Stimulated activated CD8-positive, alpha-beta memory T cell treated with anti-CD3 and anti-CD28 coated beads, Interleukin-15, amount 100 ng/mL, for 1 hour (primary cell): ENCODE results near the gene SLC6A19.
"Not testable (repeated sequence)": the region's sequence is repeated elsewhere in the genome, so short reads cannot be mapped to it uniquely, and the experiment has no call there.

Experiments used
- DNase-seq: peaks from one replicate; pipeline ENCODE4 v3.0.0-alpha.2; 2020; ENCODE audit warnings: low read depth

SLC6A19 gene

DNA sequence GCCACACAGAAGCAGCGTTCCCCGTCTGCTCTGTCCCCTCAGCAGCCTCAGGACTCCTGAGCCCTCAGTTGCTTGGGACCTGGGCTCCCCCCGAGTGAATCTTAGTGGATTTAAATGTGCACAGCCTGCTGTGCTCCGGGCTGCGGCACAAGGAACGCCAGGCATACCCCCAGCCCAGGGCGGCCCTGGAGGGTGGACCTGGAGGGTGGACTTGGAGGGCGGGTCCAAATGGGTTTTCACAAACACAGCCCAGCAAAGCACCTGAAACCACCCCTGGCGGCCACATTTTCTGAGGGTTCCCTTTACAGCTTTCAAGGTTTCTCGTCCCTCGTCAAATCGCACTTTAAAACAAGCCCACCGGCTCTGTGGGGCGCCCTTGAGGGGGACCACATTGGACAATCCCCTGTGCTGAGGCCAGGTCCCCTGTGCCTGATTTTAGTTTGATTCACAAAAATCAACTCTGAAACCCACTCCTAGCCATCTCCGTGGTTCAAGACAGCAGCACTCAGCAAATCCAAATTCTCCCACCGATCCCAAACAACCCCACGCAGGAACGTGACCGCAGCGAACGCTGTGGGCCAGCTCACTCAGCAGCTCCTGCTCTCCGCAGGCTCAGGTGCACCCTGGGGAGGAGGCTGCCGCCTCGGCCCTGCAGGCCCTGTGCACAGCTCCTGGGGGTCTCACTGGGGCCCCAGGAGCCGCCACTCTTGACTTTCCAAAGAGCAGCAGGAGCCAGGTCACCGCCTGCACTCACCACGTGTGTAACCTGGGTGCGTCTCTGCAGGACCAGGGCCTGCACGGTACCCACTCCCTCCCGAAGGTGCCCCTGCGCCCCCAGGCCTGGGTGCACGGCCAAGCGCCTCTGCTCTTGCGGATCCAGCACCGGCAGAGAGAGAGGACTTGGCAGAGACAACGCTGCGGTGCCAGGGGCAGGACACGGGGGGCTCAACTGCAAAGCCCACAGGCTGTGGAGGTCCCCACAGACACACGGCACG is 64.4 kb downstream of the SLC6A19 start:
- DNase-seq: no peak

DNA sequence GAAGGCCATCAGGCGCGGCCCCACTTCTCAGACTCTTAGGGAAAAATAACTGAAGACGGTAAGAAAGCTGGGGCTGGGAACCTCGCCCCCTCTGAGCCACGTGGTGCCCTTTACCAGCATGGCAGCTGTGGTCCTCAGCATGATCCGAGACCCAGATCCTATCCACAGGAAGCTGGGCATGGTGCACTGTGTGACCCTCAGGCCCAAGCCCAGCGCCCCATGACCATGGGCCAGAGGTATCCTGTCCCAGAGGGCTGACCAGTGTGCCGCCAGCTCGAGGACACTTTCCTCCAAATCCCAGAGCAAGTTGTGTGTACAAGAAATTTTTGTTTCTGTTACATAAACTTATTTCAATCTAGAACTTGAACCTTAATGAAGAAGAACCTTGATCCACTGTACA is 65.4 kb downstream of the SLC6A19 start:
- DNase-seq: no peak

DNA sequence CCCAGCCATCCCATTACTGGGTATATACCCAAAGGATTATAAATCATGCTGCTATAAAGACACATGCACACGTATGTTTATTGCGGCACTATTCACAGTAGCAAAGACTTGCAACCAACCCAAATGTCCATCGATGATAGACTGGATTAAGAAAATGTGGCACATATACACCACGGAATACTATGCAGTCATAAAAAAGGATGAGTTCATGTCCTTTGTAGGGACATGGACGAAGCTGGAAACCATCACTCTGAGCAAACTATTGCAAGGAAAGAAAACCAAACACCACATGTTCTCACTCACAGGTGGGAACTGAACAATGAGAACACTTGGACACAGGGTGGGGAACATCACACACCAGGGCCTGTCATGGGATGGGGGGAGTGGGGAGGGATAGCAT is 66.1 kb downstream of the SLC6A19 start:
- DNase-seq: not testable (repeated sequence)

DNA sequence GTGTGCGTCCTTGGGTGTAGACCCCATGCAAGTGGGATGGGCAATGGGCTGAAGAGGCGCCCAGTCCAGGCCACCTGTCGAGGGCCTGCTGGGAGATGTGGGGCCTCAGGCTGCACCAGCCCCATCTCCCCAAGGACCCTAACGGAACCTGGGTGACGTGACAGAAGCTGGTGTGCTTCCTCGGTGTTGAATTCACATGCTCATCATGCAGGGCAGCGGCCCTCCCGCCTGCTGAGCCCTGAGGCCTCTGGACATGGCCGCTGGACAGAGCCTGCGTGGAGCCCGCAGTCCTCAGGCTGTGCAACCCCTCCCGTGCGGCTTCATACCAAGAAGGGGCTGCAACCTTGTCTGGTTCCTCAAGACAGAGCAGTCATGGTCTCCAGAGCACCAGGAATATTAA is 66.7 kb downstream of the SLC6A19 start:
- no peak for DNase-seq

DNA sequence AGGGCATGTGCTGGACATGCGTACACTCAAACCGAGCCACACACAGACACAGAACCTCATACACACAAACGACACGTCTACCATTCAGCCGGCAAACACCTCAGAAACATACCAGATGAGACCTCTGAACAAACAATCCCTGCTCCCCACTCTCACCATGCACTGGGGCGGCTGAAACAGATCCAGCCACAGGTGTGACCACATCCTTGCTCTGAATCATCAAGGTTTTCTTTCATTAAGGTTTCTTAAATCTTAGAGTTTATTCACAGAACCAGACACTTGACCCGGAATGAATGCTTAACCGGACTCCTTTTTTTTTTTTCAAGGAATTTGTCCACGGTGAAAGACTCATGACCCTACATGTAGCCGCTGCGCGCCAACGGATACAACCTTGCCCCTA is 67.3 kb downstream of the SLC6A19 start:
- peak; percentile 31 for DNase-seq

DNA sequence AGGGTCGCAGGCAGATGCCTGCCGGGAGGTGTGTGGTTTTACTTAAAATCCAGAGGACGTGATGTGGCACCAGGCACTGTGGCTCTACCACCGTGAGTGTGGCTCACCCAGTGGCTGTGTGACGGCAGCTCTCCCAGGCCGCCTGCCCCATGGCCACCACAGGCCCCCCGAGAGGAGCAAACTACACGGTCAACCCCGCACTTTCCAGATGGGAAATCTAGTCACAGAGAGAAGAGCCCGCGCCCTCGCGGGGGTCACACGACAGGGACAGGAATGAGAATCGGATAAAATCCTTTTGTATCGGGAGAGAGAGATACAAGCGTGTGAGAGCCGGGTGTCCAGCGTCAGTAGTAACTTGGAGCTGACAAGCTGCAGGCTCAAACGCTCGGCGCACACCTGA is 69.0 kb downstream of the SLC6A19 start:
- no peak for DNase-seq

DNA sequence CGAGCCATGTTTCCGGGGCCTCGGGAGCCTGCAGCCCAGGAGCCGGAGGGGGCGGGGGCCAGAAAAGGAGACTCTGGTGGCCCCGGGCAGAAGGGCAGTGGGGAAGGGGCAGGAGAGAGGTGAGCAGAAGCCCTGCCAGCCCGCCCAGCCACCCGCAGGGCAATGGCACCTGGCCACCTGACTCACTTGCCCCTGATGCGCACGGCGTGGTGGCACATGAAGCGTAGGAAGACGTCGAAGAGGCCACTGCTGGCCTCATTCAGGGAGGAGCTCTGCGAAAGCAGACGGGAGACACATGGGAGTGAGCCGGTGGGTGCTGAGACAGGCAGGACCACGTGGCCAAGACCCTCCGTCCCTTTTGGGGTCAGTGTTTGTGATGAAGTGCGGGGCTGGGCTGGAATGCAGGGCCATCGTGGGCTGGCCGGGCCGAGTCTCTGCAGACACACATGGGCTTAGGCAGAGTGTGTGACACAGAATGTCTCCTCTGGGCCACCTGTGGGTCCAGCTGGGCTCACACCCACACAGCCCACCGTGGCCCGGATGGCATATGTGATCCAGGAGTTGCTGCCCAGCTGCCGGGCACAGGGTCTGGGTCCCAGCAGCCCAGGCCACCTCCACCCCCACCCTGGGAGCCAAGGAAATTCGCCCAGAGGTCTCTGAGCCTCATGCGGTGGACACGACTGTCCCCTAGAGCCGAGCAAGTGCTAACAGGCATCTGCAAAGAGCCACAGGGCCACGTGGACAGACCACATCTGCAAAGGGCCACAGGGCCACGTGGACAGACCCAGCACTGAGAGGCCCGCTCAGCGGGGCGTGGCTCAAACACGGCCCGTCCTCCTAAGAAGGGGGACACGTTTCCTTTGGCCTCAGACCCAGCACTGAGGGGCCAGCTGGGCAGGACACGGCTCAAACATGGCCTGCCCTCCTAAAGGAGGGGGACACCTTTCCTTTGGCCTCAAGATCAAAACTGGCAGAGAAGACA is 69.8 kb downstream of the SLC6A19 start:
- DNase-seq: no peak

DNA sequence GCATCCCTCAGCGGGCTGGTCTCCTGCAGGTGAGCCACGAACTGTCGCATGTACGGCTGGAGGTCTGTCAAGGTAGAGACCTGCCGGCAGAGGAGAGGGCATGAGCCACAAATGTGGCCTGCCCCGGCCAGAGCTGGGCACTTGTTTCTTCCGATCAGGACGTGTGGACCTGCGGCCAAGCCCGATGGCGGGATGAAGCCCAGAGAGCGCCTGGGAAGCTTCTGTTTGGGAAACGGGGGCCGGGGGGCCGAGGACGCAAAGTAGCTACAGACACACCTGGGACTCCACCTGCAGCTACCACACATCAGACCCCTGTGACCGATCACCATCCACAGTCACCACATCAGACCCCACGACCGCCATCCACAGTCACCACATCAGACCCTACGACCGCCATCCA is 70.8 kb downstream of the SLC6A19 start:
- DNase-seq: no peak

DNA sequence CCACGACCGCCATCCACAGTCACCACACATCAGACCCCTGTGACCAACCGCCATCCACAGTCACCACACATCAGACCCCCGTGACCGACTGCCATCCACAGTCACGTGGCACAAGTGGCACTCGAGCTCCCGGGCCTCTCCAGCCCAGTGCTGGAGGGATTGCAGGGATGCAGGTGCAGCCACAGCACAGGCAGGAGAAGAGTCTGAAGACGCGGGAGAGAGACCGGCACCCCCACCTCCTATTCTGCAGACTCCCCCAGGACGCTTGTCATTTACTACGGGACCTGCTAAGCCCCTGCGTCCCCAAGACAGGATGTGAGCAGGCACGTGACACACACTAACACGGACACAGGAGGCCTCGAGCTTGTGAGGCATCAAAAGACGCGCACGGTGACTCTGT is 72.3 kb downstream of the SLC6A19 start:
- no peak for DNase-seq

DNA sequence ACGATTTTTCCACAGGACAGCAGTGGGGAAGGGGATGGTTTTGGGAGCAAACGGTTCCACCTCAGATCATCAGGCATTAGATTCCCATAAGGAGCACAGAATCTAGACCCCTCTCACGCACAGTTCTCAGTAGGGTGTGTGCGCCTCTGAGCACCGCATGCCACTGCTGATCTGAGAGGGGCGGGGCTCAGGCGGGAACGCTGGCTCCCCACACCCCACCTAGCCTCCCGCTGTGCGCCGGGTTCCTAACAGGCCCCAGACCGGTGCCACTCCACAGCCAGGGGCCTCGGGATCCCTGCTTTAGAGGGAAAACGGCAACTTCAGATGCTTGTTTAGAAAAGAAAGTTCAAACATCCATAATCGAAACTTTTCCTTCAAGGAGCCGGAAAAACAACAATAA is 73.1 kb downstream of the SLC6A19 start:
- DNase-seq: no peak
